Bronchial epithelial cell (primary cell): Measurements from ENCODE around the gene CERKL. TPM values are rescaled to one million over a fixed set of nuclear protein-coding genes. Genes with fewer than 3 reads are reported as not detected.

Experiments
- DNase-seq: peaks from one replicate; pipeline ENCODE4 v3.0.0-alpha.2; 2010; ENCODE audit warnings: low read depth
- FAIRE-seq: peaks from 2 replicates; lab custom pipeline; 2011; peaks lifted over from hg19 to GRCh38; lab: Jason Lieb, UNC
- H3K27me3 ChIP-seq: 2 replicates; pipeline ENCODE4 v1.5.1; 2011; ENCODE audit warnings: low read length; ENCODE audit not compliant: control insufficient read depth, insufficient read depth
- H3K36me3 ChIP-seq: 2 replicates; pipeline ENCODE4 v1.5.1; 2011; ENCODE audit warnings: low read length; ENCODE audit not compliant: control insufficient read depth, insufficient read depth
- H3K4me3 ChIP-seq: 2 replicates; pipeline ENCODE4 v1.5.1; 2011; ENCODE audit warnings: mild to moderate bottlenecking, low read depth, low read length, control low read depth
- total RNA-seq: library from RNA; depleted of rRNA; stranded (reverse); fragments of >200 nt; gene quantifications from 2 replicates; pipeline ENCODE4 v1.2.1, GENCODE V29; 2014
- TF ChIP-seq, protein P1 (sequence below): IDR thresholded peaks from 2 replicates; pipeline ENCODE4 v1.5.1; 2011; ENCODE audit warnings: mild to moderate bottlenecking, moderate library complexity, low read length, control low read depth, inconsistent platforms; ENCODE audit not compliant: insufficient read depth, severe bottlenecking

The CERKL gene
- total RNA-seq, 1 donor from 2014 or later, result not detected

DNA sequence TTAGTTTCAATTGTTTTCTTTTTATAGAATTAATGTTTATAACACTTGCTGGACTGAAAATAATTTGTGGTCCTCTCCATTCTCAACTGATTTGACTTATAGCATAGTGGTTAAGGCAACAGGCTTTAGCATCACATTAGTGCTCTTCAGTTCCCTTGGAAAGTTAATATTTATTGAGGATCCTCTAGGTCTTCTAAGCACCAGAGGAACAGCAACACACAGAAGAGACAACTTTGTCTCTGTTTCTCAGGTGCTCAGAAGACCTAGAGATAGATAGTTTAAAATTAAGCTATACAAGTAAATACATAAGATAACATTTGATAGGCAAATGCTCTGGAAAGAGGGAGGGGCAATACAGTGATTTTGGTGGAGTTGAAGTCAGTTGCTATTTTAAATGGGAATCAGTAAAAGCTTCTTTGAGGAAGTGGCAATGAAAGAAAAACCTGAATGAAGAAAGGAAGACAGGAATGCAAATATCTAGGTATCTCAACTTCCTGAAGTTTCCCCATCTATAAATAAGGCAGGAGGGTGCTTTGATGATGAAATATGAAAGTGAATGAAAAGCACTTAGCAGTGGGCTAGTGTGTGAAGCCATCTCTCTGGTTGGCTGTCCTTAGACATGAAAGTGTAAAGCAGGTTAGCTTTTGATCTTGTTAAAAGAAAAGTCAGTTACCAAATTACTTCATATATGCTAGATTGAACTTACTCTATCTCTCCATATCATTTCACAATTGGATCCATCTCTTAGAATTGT, 15.5 kb upstream of the CERKL start:
- peaks cover 6% of the 10 kb centered on the region for H3K27me3 ChIP-seq
- TF ChIP-seq, protein P1, sequence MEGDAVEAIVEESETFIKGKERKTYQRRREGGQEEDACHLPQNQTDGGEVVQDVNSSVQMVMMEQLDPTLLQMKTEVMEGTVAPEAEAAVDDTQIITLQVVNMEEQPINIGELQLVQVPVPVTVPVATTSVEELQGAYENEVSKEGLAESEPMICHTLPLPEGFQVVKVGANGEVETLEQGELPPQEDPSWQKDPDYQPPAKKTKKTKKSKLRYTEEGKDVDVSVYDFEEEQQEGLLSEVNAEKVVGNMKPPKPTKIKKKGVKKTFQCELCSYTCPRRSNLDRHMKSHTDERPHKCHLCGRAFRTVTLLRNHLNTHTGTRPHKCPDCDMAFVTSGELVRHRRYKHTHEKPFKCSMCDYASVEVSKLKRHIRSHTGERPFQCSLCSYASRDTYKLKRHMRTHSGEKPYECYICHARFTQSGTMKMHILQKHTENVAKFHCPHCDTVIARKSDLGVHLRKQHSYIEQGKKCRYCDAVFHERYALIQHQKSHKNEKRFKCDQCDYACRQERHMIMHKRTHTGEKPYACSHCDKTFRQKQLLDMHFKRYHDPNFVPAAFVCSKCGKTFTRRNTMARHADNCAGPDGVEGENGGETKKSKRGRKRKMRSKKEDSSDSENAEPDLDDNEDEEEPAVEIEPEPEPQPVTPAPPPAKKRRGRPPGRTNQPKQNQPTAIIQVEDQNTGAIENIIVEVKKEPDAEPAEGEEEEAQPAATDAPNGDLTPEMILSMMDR, result no peak
- H3K36me3 ChIP-seq, result no peaks in the 10 kb centered on the region
- H3K4me3 ChIP-seq, result no peak overlapping the region
- DNase-seq (no peak), FAIRE-seq (no peak)

DNA sequence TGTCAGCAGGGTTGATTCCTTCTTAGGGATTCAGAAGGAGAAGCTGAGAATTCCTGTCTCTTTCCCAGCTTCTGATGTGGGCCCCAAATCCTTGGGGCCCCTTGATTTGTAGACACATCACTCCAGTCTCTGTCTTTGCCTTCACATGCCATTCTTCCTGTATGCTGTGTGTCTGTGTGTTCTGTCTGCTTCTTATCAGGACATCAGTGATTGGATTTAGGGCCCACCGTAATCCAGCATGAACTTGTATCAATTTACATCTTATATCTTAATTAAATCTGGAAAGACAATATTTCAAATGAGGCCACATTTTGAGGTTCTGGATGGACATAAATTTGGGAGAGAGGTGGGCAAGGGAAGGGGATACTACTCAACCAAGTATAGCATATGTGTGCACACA, 13.7 kb upstream of the CERKL start:
- no peak overlapping the region for H3K4me3 ChIP-seq
- TF ChIP-seq, protein P1, result no peak
- DNase-seq, result no peak
- no peak for FAIRE-seq
- H3K27me3 ChIP-seq, result peaks cover 6% of the 10 kb centered on the region
- H3K36me3 ChIP-seq, result no peaks in the 10 kb centered on the region

DNA sequence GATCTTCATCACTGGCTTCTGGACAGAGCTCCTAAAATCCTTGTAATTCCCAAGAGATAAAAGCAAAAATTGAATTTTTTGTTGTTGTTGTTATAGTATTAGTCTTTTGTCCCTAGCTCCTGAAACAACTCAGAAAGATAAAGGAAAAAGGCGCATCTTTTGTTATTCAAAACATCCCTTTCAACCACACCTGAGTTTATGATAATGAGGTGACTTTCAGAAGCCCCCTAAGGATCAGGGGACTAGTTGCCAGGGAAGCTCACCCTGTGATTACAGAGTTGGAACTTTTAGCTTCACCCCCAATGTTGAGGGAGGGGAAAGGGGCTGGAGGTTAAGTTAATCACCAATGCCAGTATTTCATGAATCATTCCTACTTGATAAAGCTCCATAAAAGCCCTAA, 10.3 kb upstream of the CERKL start:
- Histone ChIP-seq H3K4me3 (no peak overlapping the region), H3K36me3 (no peaks in the 10 kb centered on the region), H3K27me3 (peaks cover 6% of the 10 kb centered on the region)
- DNase-seq (no peak), FAIRE-seq (no peak)
- TF ChIP-seq, protein P1, result no peak

DNA sequence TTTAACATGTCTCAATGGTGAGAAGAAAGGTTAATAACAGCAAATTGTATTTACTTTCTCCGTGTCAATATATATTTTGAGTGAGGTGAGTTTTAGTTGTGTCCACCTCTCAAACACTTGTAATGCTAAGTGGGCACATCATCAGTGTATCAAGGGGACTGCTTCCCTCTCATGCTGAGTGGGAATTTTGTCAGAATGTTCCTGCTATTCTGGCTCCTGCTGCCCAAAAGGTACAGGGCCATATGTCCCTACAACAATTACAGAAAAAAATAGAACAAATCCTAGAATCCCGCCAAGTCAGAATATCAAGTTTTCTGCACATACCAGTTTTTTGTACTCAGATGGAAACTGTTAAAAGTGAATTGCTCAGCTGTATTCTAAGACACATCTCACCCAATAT, 5.4 kb upstream of the CERKL start:
- Histone ChIP-seq H3K36me3 (no peaks in the 10 kb centered on the region), H3K4me3 (no peak overlapping the region), H3K27me3 (peaks cover 11% of the 10 kb centered on the region)
- no peak for DNase-seq
- TF ChIP-seq, protein P1, result no peak
- no peak for FAIRE-seq

DNA sequence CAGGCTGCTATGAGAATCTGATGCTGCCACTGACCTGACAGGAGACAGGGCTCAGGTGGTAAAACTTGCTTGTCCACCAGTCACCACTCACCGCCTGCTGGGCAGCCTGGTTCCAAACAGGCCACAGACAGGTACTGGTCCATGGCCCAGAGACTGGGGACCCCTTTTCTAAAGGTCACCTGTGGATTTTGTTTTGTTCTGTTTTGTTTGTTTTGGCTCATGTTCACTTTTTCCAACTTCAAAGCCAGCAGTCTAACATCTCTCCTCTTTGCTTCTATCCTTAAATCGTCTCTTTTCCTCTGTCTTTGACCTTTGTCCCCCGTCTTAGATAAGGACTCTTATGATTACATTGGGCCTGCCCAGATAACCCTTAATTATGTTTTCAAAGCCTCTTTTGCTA, 3.3 kb upstream of the CERKL start:
- H3K27me3 ChIP-seq, result peaks cover 14% of the 10 kb centered on the region
- DNase-seq (no peak), FAIRE-seq (no peak)
- H3K36me3 ChIP-seq, result no peaks in the 10 kb centered on the region
- TF ChIP-seq, protein P1, result no peak
- H3K4me3 ChIP-seq, result no peak overlapping the region

DNA sequence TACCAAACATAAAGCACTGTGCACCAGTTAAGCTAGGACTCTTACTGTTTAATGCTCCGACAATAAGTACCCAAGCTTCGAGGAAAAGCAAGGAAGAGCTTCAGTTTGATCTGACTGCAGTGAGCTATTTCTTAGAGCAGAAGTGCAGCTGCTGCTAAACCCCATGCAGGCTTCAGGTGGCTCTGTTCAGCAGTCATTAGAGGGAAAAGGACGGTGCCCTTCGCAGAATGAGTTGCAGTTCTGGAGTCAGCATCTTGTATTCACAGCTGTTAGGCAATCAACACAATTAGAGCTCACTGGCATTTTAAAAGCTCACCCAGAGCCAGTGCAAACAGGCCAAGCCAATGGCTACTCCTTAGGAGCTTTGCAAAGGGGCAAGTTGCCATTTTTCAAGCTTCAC, 1.5 kb upstream of the CERKL start:
- TF ChIP-seq, protein P1, result no peak
- no peak for DNase-seq
- Histone ChIP-seq H3K4me3 (no peak overlapping the region), H3K36me3 (no peaks in the 10 kb centered on the region), H3K27me3 (peaks cover 14% of the 10 kb centered on the region)
- no peak for FAIRE-seq
